Nephron progenitor cell (in vitro differentiated cells): ENCODE data around the gene JDP2.

Experiments used
- DNase-seq: peaks from one replicate; pipeline ENCODE4 v3.0.0; 2021
- H3K27ac Mint-ChIP-seq: 2 replicates; pipeline ENCODE4 v1.8.0; 2021; ENCODE audit warnings: mild to moderate bottlenecking, moderate library complexity, mixed read lengths
- H3K27me3 Mint-ChIP-seq: 2 replicates; pipeline ENCODE4 v1.8.0; 2021; ENCODE audit warnings: mild to moderate bottlenecking, low read depth, mixed read lengths; ENCODE audit not compliant: poor library complexity
- H3K36me3 Mint-ChIP-seq: 2 replicates; pipeline ENCODE4 v1.8.0; 2021; ENCODE audit warnings: low read depth, mixed read lengths
- H3K4me1 Mint-ChIP-seq: 2 replicates; pipeline ENCODE4 v1.8.0; 2021; ENCODE audit warnings: mixed read lengths
- H3K4me3 Mint-ChIP-seq: 2 replicates; pipeline ENCODE4 v1.8.0; 2021; ENCODE audit warnings: mild to moderate bottlenecking, moderate library complexity, mixed read lengths
- H3K9me3 Mint-ChIP-seq: 2 replicates; pipeline ENCODE4 v1.8.0; 2021; ENCODE audit warnings: mild to moderate bottlenecking, moderate library complexity, mixed read lengths
- CTCF ChIP-seq: fragments of 200-600 bp; sonication (generic); IDR thresholded peaks from 2 replicates; pipeline ENCODE4 v1.5.0; 2021; ENCODE audit warnings: antibody characterized with exemption

The JDP2 gene

GRCh38 chr14:75426332-75427125 lies 1.3 kb upstream of the JDP2 start:
- no peak for TF ChIP-seq CTCF
- peaks cover 58% of the 10 kb centered on the region for H3K4me1 Mint-ChIP-seq
- no peaks in the 10 kb centered on the region for H3K36me3 Mint-ChIP-seq
- peak overlapping the region; percentile 98 for H3K27ac Mint-ChIP-seq
- H3K9me3 Mint-ChIP-seq = peaks cover 3% of the 10 kb centered on the region
- no peak for DNase-seq
- no peaks in the 10 kb centered on the region for H3K27me3 Mint-ChIP-seq
- H3K4me3 Mint-ChIP-seq = peak overlapping the region; percentile 75

- H3K4me3 Mint-ChIP-seq = peak overlapping the region; percentile 75
- DNase-seq = no peak
- peaks cover 3% of the 10 kb centered on the region for H3K36me3 Mint-ChIP-seq
- peaks cover 60% of the 10 kb centered on the region for H3K4me1 Mint-ChIP-seq
- peaks cover 3% of the 10 kb centered on the region for H3K9me3 Mint-ChIP-seq
- peak overlapping the region; percentile 98 for H3K27ac Mint-ChIP-seq
- no peak for TF ChIP-seq CTCF
- H3K27me3 Mint-ChIP-seq = no peaks in the 10 kb centered on the region
Measured at GRCh38 chr14:75427126-75427481, 718 bp upstream of the JDP2 start.

GRCh38 chr14:75428230-75429104 lies 645 bp downstream of the JDP2 start:
- Mint-ChIP-seq H3K36me3 (peaks cover 14% of the 10 kb centered on the region), H3K4me1 (peaks cover 69% of the 10 kb centered on the region), H3K4me3 (peak overlapping the region; percentile 83), H3K27ac (no peak overlapping the region), H3K9me3 (peaks cover 3% of the 10 kb centered on the region), H3K27me3 (no peaks in the 10 kb centered on the region)
- DNase-seq = peak; percentile 40
- no peak for TF ChIP-seq CTCF

GRCh38 chr14:75429562-75429961 lies 1.7 kb downstream of the JDP2 start:
- Mint-ChIP-seq H3K27me3 (peaks cover 4% of the 10 kb centered on the region), H3K4me3 (peak overlapping the region; percentile 83), H3K27ac (no peak overlapping the region), H3K9me3 (no peaks in the 10 kb centered on the region), H3K36me3 (peaks cover 21% of the 10 kb centered on the region), H3K4me1 (peaks cover 76% of the 10 kb centered on the region)
- TF ChIP-seq CTCF = no peak
- DNase-seq = no peak

- no peak for TF ChIP-seq CTCF
- H3K4me1 Mint-ChIP-seq = peaks cover 73% of the 10 kb centered on the region
- H3K4me3 Mint-ChIP-seq = peak overlapping the region; percentile 83
- no peaks in the 10 kb centered on the region for H3K9me3 Mint-ChIP-seq
- DNase-seq = no peak
- peak overlapping the region; percentile 25 for H3K27ac Mint-ChIP-seq
- H3K36me3 Mint-ChIP-seq = peaks cover 23% of the 10 kb centered on the region
- H3K27me3 Mint-ChIP-seq = peaks cover 4% of the 10 kb centered on the region
Measured at GRCh38 chr14:75430116-75430515, 2.3 kb downstream of the JDP2 start.
